NT2/D1 (cell line): ENCODE data around the gene YY1.
"Not testable (repeated sequence)": the region's sequence is repeated elsewhere in the genome, so short reads cannot be mapped to it uniquely, and the experiment has no call there.

ENCODE experiments used
- DNase-seq: peaks from one replicate; pipeline ENCODE4 v3.0.0-alpha.2; 2011; ENCODE audit warnings: low read depth, low spot score
- H3K27me3 ChIP-seq: 2 replicates; pipeline ENCODE4 v1.6.0; 2011; ENCODE audit warnings: mild to moderate bottlenecking; ENCODE audit not compliant: insufficient read length, insufficient read depth
- H3K36me3 ChIP-seq: 2 replicates; pipeline ENCODE4 v1.6.1; 2011; ENCODE audit warnings: mild to moderate bottlenecking, low read length, mixed read lengths; ENCODE audit not compliant: insufficient read depth, insufficient read length
- H3K4me1 ChIP-seq: 2 replicates; pipeline ENCODE4 v1.5.1; 2011; ENCODE audit not compliant: insufficient read depth, insufficient read length
- H3K4me3 ChIP-seq: 2 replicates; pipeline ENCODE4 v1.5.1; 2011; ENCODE audit warnings: low read depth; ENCODE audit not compliant: insufficient read length
- H3K9ac ChIP-seq: 2 replicates; pipeline ENCODE4 v1.6.0; 2011; ENCODE audit warnings: low read depth; ENCODE audit not compliant: insufficient read length
- H3K9me3 ChIP-seq: 2 replicates; pipeline ENCODE4 v1.5.1; 2011; ENCODE audit warnings: mild to moderate bottlenecking, low read length; ENCODE audit not compliant: insufficient read depth
- SUZ12 ChIP-seq: IDR thresholded peaks from 2 replicates; pipeline ENCODE4 v1.6.1; 2011; ENCODE audit not compliant: insufficient read length, insufficient read depth; ENCODE audit errors: extremely low read depth
- YY1 ChIP-seq: IDR thresholded peaks from 2 replicates; pipeline ENCODE4 v1.6.1; 2011; ENCODE audit not compliant: insufficient read length, insufficient read depth
- ZNF274 ChIP-seq: IDR thresholded peaks from 2 replicates; pipeline ENCODE4 v1.6.1; 2011; ENCODE audit warnings: mild to moderate bottlenecking, low read depth, low read length

The YY1 gene

GRCh38 chr14:100275214-100275613 is 36.3 kb downstream of the YY1 start:
- no peak for DNase-seq
- no peaks in the 10 kb centered on the region for H3K4me1 ChIP-seq
- H3K4me3 ChIP-seq = no peak overlapping the region
- H3K9ac ChIP-seq = no peak overlapping the region
- TF ChIP-seq SUZ12 = no peak
- no peak for TF ChIP-seq YY1
- no peak for TF ChIP-seq ZNF274
- peaks cover 49% of the 10 kb centered on the region for H3K36me3 ChIP-seq
- H3K9me3 ChIP-seq = no peaks in the 10 kb centered on the region
- no peaks in the 10 kb centered on the region for H3K27me3 ChIP-seq

GRCh38 chr14:100278702-100279101 is 39.8 kb downstream of the YY1 start:
- peaks cover 3% of the 10 kb centered on the region for H3K4me1 ChIP-seq
- no peak overlapping the region for H3K9ac ChIP-seq
- no peak for DNase-seq
- H3K4me3 ChIP-seq = no peak overlapping the region
- no peaks in the 10 kb centered on the region for H3K9me3 ChIP-seq
- TF ChIP-seq SUZ12 (no peak), YY1 (no peak), ZNF274 (no peak)
- no peaks in the 10 kb centered on the region for H3K27me3 ChIP-seq
- peaks cover 55% of the 10 kb centered on the region for H3K36me3 ChIP-seq

- Histone ChIP-seq H3K27me3 (no peaks in the 10 kb centered on the region), H3K4me3 (no peak overlapping the region), H3K4me1 (peaks cover 3% of the 10 kb centered on the region), H3K36me3 (peaks cover 53% of the 10 kb centered on the region), H3K9me3 (no peaks in the 10 kb centered on the region), H3K9ac (no peak overlapping the region)
- no peak for DNase-seq
- TF ChIP-seq ZNF274 (no peak), YY1 (no peak), SUZ12 (no peak)
Measured at GRCh38 chr14:100279133-100279532, 40.2 kb downstream of the YY1 start.

GRCh38 chr14:100279563-100279962 is 40.6 kb downstream of the YY1 start:
- Histone ChIP-seq H3K4me1 (peaks cover 4% of the 10 kb centered on the region), H3K9ac (no peak overlapping the region), H3K27me3 (no peaks in the 10 kb centered on the region), H3K36me3 (peaks cover 50% of the 10 kb centered on the region), H3K4me3 (no peak overlapping the region), H3K9me3 (no peaks in the 10 kb centered on the region)
- DNase-seq = no peak
- no peak for TF ChIP-seq SUZ12
- no peak for TF ChIP-seq YY1
- TF ChIP-seq ZNF274 = no peak

- peaks cover 36% of the 10 kb centered on the region for H3K36me3 ChIP-seq
- no peaks in the 10 kb centered on the region for H3K27me3 ChIP-seq
- H3K4me3 ChIP-seq = no peak overlapping the region
- H3K9me3 ChIP-seq = no peaks in the 10 kb centered on the region
- H3K4me1 ChIP-seq = peaks cover 7% of the 10 kb centered on the region
- TF ChIP-seq YY1 = no peak
- no peak for TF ChIP-seq SUZ12
- H3K9ac ChIP-seq = no peak overlapping the region
- DNase-seq = no peak
Measured at GRCh38 chr14:100281286-100282082, 42.5 kb downstream of the YY1 start.

GRCh38 chr14:100282083-100282350 is 43.1 kb downstream of the YY1 start:
- H3K4me3 ChIP-seq = no peak overlapping the region
- TF ChIP-seq SUZ12 = no peak
- no peak for TF ChIP-seq YY1
- TF ChIP-seq ZNF274 = no peak
- no peak for DNase-seq
- H3K27me3 ChIP-seq = no peaks in the 10 kb centered on the region
- peaks cover 31% of the 10 kb centered on the region for H3K36me3 ChIP-seq
- no peak overlapping the region for H3K9ac ChIP-seq
- no peaks in the 10 kb centered on the region for H3K9me3 ChIP-seq
- H3K4me1 ChIP-seq = peaks cover 7% of the 10 kb centered on the region

GRCh38 chr14:100282766-100283419 is 43.9 kb downstream of the YY1 start:
- Histone ChIP-seq H3K4me1 (peaks cover 7% of the 10 kb centered on the region), H3K4me3 (no peak overlapping the region), H3K27me3 (no peaks in the 10 kb centered on the region), H3K9ac (no peak overlapping the region), H3K9me3 (no peaks in the 10 kb centered on the region), H3K36me3 (peaks cover 24% of the 10 kb centered on the region)
- no peak for TF ChIP-seq ZNF274
- TF ChIP-seq SUZ12 = no peak
- TF ChIP-seq YY1 = no peak
- no peak for DNase-seq

- not testable (repeated sequence) for H3K9ac ChIP-seq, H3K4me3 ChIP-seq, H3K9me3 ChIP-seq, H3K27me3 ChIP-seq, H3K4me1 ChIP-seq, DNase-seq
- H3K36me3 ChIP-seq = peaks cover 23% of the 10 kb centered on the region
Measured at GRCh38 chr14:100283436-100283835, 44.5 kb downstream of the YY1 start.
